SHP77 treated with DMSO at 0.1 percent for 48 hours (cell line): ENCODE results near the gene RIBC2.

Experiments used
- DNase-seq: peaks from one replicate; lab custom pipeline; 2025; lab: John Stamatoyannopoulos, UW

The RIBC2 gene

GRCh38 chr22:45473626-45474237 lies 60.2 kb downstream of the RIBC2 start:
- DNase-seq = no peak

GRCh38 chr22:45475063-45475747 lies 61.7 kb downstream of the RIBC2 start:
- DNase-seq = no peak

DNA sequence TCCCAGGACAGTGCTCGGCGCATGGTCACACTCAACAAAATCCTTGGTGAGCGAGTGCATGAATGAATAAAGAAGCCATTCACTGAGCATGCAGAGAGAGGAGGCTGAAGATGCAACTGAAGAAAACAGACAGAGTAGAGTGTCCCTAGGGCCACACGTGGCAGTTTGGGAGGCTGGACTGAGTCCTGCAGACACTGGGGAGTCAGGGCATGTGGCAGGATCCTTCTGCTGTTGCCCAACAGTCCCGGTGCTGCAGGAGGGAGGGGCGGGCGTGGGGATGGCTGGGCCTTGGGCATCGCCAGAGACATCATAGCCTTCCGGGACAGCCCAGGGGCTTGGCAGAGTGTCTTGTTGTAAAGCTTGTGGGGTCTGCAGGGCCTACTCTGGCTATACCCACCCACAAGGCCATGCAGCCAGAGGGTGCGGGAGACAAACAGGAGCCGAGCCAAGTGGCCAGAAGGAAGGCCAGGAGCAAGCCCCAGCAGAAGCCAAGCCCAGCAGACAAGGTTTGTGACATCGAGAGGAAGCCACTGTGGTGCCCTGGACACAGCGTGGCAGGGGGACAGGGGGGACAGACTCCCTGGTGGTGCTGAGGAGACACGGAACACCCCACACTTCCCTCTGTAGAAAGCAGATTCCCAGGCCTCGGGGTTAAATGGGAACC lies 62.5 kb downstream of the RIBC2 start:
- DNase-seq = no peak

GRCh38 chr22:45476814-45477213 lies 63.3 kb downstream of the RIBC2 start:
- DNase-seq = no peak

DNA sequence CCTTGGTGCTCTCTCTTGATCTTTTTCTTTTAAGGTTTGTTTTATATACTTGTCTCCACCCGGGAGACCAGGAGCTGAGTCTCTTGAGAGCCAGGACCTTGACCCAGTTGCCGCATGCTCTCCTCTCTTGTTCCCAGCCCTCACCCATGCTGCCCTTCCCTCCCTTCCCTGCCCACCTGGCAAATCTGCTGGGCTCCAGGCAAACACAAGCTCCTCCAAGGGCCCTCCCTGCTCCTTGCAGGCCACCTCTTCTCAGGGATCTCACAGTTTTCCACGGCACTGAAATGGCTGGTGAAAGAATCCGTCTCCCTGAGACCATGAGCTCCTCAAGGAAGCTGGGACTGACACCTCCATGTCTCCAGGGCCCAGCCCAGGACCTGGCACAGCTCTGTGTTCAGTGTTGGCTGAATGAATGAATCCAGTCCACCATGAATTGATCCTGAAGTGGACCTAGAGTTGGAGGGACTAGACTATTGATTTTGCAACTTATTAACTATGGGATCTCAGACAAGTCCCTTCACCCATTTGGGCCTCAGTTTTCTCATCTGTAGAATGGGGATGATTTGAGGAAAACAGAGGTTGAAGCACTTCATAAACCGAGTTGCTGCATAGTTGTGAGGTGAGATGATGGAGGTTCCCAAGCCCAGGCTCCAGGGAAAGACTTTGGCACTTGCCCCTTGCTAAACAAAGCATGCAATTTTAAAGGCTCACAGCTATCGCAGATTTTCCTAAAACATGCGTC lies 64.0 kb downstream of the RIBC2 start:
- DNase-seq = no peak

- no peak for DNase-seq
Measured at GRCh38 chr22:45478108-45478771, 64.7 kb downstream of the RIBC2 start.

DNA sequence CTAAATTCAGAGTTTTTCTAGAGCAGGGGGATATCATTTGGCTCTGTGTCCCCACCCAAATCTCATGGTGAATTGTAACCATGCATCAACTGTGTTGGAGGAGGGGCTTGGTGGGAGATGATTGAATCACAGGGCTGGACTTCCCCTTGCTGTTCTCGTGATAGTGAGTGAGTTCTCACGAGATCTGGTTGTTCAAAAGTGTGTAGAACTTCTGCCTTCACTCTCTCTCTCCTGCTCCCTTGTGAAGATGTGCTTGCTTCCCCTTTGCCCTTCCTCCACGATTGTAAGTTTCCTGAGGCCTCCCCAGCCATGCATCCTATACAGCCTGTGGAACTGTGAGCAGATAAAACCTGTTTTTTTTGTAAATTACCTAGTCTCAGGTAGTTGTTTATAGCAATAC lies 67.2 kb downstream of the RIBC2 start:
- no peak for DNase-seq

DNA sequence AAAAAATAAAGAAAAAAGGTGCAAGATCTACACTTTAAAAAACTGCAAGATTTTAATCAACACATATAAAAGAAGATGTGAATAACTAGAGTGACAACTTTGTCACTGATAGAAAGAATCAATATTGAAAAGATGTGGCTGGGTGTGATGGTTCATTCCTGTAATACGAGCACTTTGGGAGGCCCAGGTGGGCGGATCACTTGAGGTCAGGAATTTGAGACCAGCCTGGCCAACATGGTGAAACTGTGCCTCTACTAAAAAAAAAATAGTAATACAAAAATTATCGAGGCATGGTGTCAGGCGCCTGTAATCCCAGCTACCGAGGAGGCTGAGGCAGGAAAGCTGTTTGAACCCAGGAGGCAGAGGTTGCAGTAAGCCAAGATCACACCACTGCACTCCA lies 68.2 kb downstream of the RIBC2 start:
- DNase-seq = no peak
